Adrenal gland (tissue), 5 donors: ENCODE results near the gene CHL1.

Source experiments
- CTCF ChIP-seq, 6 experiments: fragments of 450-650 bp in 4 of 6; fragments of 200-600 bp in 2 of 6; sonication (generic) in 1 of 6; IDR thresholded peaks; 1 replicate in 5 of 6; 2 replicates in 1 of 6; pipeline versions ENCODE4 v1.5.1 to v1.8.0; 2016 to 2021; ENCODE audit warnings: antibody characterized with exemption in 6 of 6, mild to moderate bottlenecking in 2 of 6, moderate library complexity in 1 of 6
- POLR2A ChIP-seq, 2 donors: fragments of 450-650 bp; IDR thresholded peaks; one replicate each; pipeline ENCODE4 v1.6.1; 2017; ENCODE audit warnings: antibody characterized with exemption in 2 of 2, mild to moderate bottlenecking in 2 of 2, moderate library complexity in 1 of 2
- donor health status: DM: no; HTN: no; CAD: no.

- TF ChIP-seq CTCF (IDR thresholded peaks at IDR 0.05) (no peak), POLR2A (IDR thresholded peaks at IDR 0.05) (no peak)
Observed at GRCh38 chr3:249587-250262, 53.2 kb downstream of the CHL1 start.
